ENCODE measurements around the gene ITGA11.
A peak's percentile ranks its signal among the peaks of the same experiment; 100 is the strongest.
"Not testable (repeated sequence)": the region's sequence is repeated elsewhere in the genome, so short reads cannot be mapped to it uniquely, and the experiment has no call there.

ITGA11 gene

GRCh38 chr15:68425428-68426060, 6.4 kb downstream of the ITGA11 start:
- DNase-seq = peak in 1 of 2 donors; percentile 45
- Histone ChIP-seq H3K36me3 (no peaks in the 10 kb centered on the region), H3K4me1 (peaks cover 0 to 77% (median 28%) of the 10 kb centered on the region in 4 donors), H3K27ac (peak overlapping the region in 1 of 2 donors; percentile 38), H3K9me3 (no peaks in the 10 kb centered on the region), H3K27me3 (no peaks in the 10 kb centered on the region), H3K4me3 (no peak overlapping the region)
- intact Hi-C loops (cut with DNase I; ENCODE audit: low total_unique reads) = no loop called here
- TF ChIP-seq CTCF (IDR thresholded peaks at IDR 0.05) = no peak

- H3K4me1 ChIP-seq = peaks cover 0 to 78% (median 30%) of the 10 kb centered on the region in 4 donors
- no peaks in the 10 kb centered on the region for H3K27me3 ChIP-seq
- no peak overlapping the region for H3K4me3 ChIP-seq
- DNase-seq = peak in 1 of 2 donors; percentile 49
- no peak for TF ChIP-seq CTCF (IDR thresholded peaks at IDR 0.05)
- intact Hi-C loops (cut with DNase I; ENCODE audit: low total_unique reads) = no loop called here
- no peaks in the 10 kb centered on the region for H3K9me3 ChIP-seq
- peak overlapping the region; percentile 24 to 38 for H3K27ac ChIP-seq
- H3K36me3 ChIP-seq = no peaks in the 10 kb centered on the region
Observed at GRCh38 chr15:68424754-68425390, 7.1 kb downstream of the ITGA11 start.

- no peaks in the 10 kb centered on the region for H3K36me3 ChIP-seq
- intact Hi-C loops (cut with DNase I; ENCODE audit: low total_unique reads) = no loop called here
- peak in 1 of 2 donors; percentile 61 for DNase-seq
- H3K4me3 ChIP-seq = no peak overlapping the region
- H3K4me1 ChIP-seq = peaks cover 0 to 81% (median 40%) of the 10 kb centered on the region in 4 donors
- H3K27ac ChIP-seq = peak overlapping the region; percentile 33 to 38
- no peaks in the 10 kb centered on the region for H3K9me3 ChIP-seq
- H3K27me3 ChIP-seq = no peaks in the 10 kb centered on the region
- no peak for TF ChIP-seq CTCF (IDR thresholded peaks at IDR 0.05)
Observed at GRCh38 chr15:68423359-68424296, 8.3 kb downstream of the ITGA11 start.

GRCh38 chr15:68422403-68423145, 9.4 kb downstream of the ITGA11 start:
- Histone ChIP-seq H3K27ac (peak overlapping the region; percentile 61 to 67), H3K4me1 (peaks cover 0 to 81% (median 46%) of the 10 kb centered on the region in 4 donors)
- H3K36me3 ChIP-seq; H3K27me3 ChIP-seq; H3K9me3 ChIP-seq; H3K4me3 ChIP-seq; DNase-seq; intact Hi-C loops (cut with DNase I; ENCODE audit: low total_unique reads): not testable (repeated sequence)

- Histone ChIP-seq H3K9me3 (no peaks in the 10 kb centered on the region), H3K36me3 (no peaks in the 10 kb centered on the region), H3K4me1 (peaks cover 0 to 81% (median 47%) of the 10 kb centered on the region in 4 donors), H3K27me3 (no peaks in the 10 kb centered on the region), H3K4me3 (no peak overlapping the region), H3K27ac (peak overlapping the region; percentile 61 to 67)
- TF ChIP-seq CTCF (IDR thresholded peaks at IDR 0.05) = no peak
- intact Hi-C loops (cut with DNase I; ENCODE audit: low total_unique reads) = no loop called here
- DNase-seq = peak in 1 of 2 donors; percentile 63
Observed at GRCh38 chr15:68421798-68422402, 10.1 kb downstream of the ITGA11 start.

All from tibial artery (tissue), 4 donors.